IPS DF 6.9 (cell line): ENCODE data around the gene USH1C.

ENCODE experiments used
- DNase-seq: peaks from one replicate; pipeline ENCODE4 v3.0.0-alpha.2; 2013; ENCODE audit warnings: low read depth, low spot score
- H3K27ac ChIP-seq: one replicate; pipeline ENCODE4 v1.5.1; 2013; ENCODE audit warnings: low read length, control low read depth
- H3K27me3 ChIP-seq: 2 replicates; pipeline ENCODE4 v1.6.1; 2013; ENCODE audit warnings: mild to moderate bottlenecking, low read length; ENCODE audit not compliant: control insufficient read depth, insufficient read depth
- H3K36me3 ChIP-seq: 2 replicates; pipeline ENCODE4 v1.6.1; 2013; ENCODE audit warnings: low read length; ENCODE audit not compliant: control insufficient read depth, insufficient read depth
- H3K4me1 ChIP-seq: 2 replicates; pipeline ENCODE4 v1.6.1; 2013; ENCODE audit warnings: low read length; ENCODE audit not compliant: control insufficient read depth, insufficient read depth
- H3K4me3 ChIP-seq: 2 replicates; pipeline ENCODE4 v1.5.1; 2013; ENCODE audit warnings: mild to moderate bottlenecking, low read length
- H3K9me3 ChIP-seq: 2 replicates; pipeline ENCODE4 v1.6.1; 2013; ENCODE audit warnings: low read length, inconsistent platforms; ENCODE audit not compliant: control insufficient read depth, insufficient read depth
- WGBS: extraction: QIAGEN DNeasy Blood & Tissue Kit; methylation state at CpG from one replicate; pipeline ENCODE4 v1.1.7; 2013; ENCODE audit warnings: mixed read lengths, missing lambda C conversion rate; ENCODE audit not compliant: insufficient read length, insufficient coverage; 5-methylcytosine and 5-hydroxymethylcytosine counted together

USH1C gene

GRCh38 chr11:17579451-17579850, 35.2 kb upstream of the USH1C start:
- H3K4me1 ChIP-seq = 0 out of 2 replicates have a peak, but pooled peaks cover 1% of the 10 kb centered on the region
- no peak overlapping the region for H3K27ac ChIP-seq
- H3K9me3 ChIP-seq = no peaks in the 10 kb centered on the region
- H3K27me3 ChIP-seq = no peaks in the 10 kb centered on the region
- WGBS = no CpG with 5 or more reads among the region's 7 CpGs
- no peak for DNase-seq
- no peak overlapping the region for H3K4me3 ChIP-seq
- no peaks in the 10 kb centered on the region for H3K36me3 ChIP-seq

- Histone ChIP-seq H3K27ac (no peak overlapping the region), H3K9me3 (no peaks in the 10 kb centered on the region), H3K4me3 (no peak overlapping the region), H3K36me3 (no peaks in the 10 kb centered on the region), H3K4me1 (0 out of 2 replicates have a peak, but pooled peaks cover 1% of the 10 kb centered on the region), H3K27me3 (no peaks in the 10 kb centered on the region)
- DNase-seq = no peak
- no CpG with 5 or more reads among the region's 8 CpGs for WGBS
Measured at GRCh38 chr11:17578958-17579357, 34.7 kb upstream of the USH1C start.

GRCh38 chr11:17578296-17578695, 34.1 kb upstream of the USH1C start:
- no peaks in the 10 kb centered on the region for H3K9me3 ChIP-seq
- H3K27me3 ChIP-seq = no peaks in the 10 kb centered on the region
- no peak overlapping the region for H3K27ac ChIP-seq
- H3K4me3 ChIP-seq = no peak overlapping the region
- no peak for DNase-seq
- H3K36me3 ChIP-seq = no peaks in the 10 kb centered on the region
- 0 out of 2 replicates have a peak, but pooled peaks cover 1% of the 10 kb centered on the region for H3K4me1 ChIP-seq
- no CpG with 5 or more reads among the region's 11 CpGs for WGBS

GRCh38 chr11:17575431-17576425, 31.5 kb upstream of the USH1C start:
- H3K27me3 ChIP-seq = no peaks in the 10 kb centered on the region
- no CpG with 5 or more reads among the region's 16 CpGs for WGBS
- H3K27ac ChIP-seq = no peak overlapping the region
- H3K36me3 ChIP-seq = no peaks in the 10 kb centered on the region
- no peaks in the 10 kb centered on the region for H3K9me3 ChIP-seq
- DNase-seq = no peak
- no peak overlapping the region for H3K4me3 ChIP-seq
- H3K4me1 ChIP-seq = 0 out of 2 replicates have a peak, but pooled peaks cover 1% of the 10 kb centered on the region

- no peak overlapping the region for H3K27ac ChIP-seq
- no peaks in the 10 kb centered on the region for H3K4me1 ChIP-seq
- no peak overlapping the region for H3K4me3 ChIP-seq
- DNase-seq = no peak
- no peaks in the 10 kb centered on the region for H3K36me3 ChIP-seq
- no CpG with 5 or more reads among the region's 9 CpGs for WGBS
- H3K27me3 ChIP-seq = no peaks in the 10 kb centered on the region
- H3K9me3 ChIP-seq = no peaks in the 10 kb centered on the region
Measured at GRCh38 chr11:17574141-17575091, 30.2 kb upstream of the USH1C start.

GRCh38 chr11:17573526-17573925, 29.3 kb upstream of the USH1C start:
- H3K9me3 ChIP-seq = no peaks in the 10 kb centered on the region
- H3K27me3 ChIP-seq = no peaks in the 10 kb centered on the region
- no CpG with 5 or more reads among the region's 3 CpGs for WGBS
- H3K36me3 ChIP-seq = no peaks in the 10 kb centered on the region
- no peak overlapping the region for H3K4me3 ChIP-seq
- no peaks in the 10 kb centered on the region for H3K4me1 ChIP-seq
- no peak for DNase-seq
- no peak overlapping the region for H3K27ac ChIP-seq

GRCh38 chr11:17572791-17573460, 28.7 kb upstream of the USH1C start:
- DNase-seq = no peak
- Histone ChIP-seq H3K27ac (no peak overlapping the region), H3K27me3 (no peaks in the 10 kb centered on the region), H3K9me3 (no peaks in the 10 kb centered on the region), H3K4me3 (no peak overlapping the region), H3K4me1 (no peaks in the 10 kb centered on the region), H3K36me3 (no peaks in the 10 kb centered on the region)
- no CpG with 5 or more reads among the region's 20 CpGs for WGBS

GRCh38 chr11:17572359-17572690, 28.1 kb upstream of the USH1C start:
- no peak for DNase-seq
- Histone ChIP-seq H3K4me3 (no peak overlapping the region), H3K36me3 (no peaks in the 10 kb centered on the region), H3K9me3 (no peaks in the 10 kb centered on the region), H3K27me3 (no peaks in the 10 kb centered on the region), H3K27ac (no peak overlapping the region), H3K4me1 (no peaks in the 10 kb centered on the region)
- WGBS = no CpG with 5 or more reads among the region's 3 CpGs

GRCh38 chr11:17571431-17572358, 27.5 kb upstream of the USH1C start:
- no peaks in the 10 kb centered on the region for H3K36me3 ChIP-seq
- no peaks in the 10 kb centered on the region for H3K4me1 ChIP-seq
- no peak for DNase-seq
- WGBS = no CpG with 5 or more reads among the region's 14 CpGs
- H3K27ac ChIP-seq = no peak overlapping the region
- H3K4me3 ChIP-seq = no peak overlapping the region
- H3K27me3 ChIP-seq = no peaks in the 10 kb centered on the region
- no peaks in the 10 kb centered on the region for H3K9me3 ChIP-seq
